Mammary epithelial cell (primary cell): ENCODE data around the gene RARB.

ENCODE experiments used
- CTCF ChIP-seq, 2 donors: IDR thresholded peaks in 1 of 2; conservative IDR thresholded peaks in 1 of 2; 2 replicates each; pipeline ENCODE4 v1.5.1; 2011 to 2012; ENCODE audit warnings: inconsistent platforms in 2 of 2, low read length in 2 of 2, mild to moderate bottlenecking in 2 of 2, control low read depth in 1 of 2, low read depth in 1 of 2; ENCODE audit not compliant: insufficient read depth in 1 of 2; ENCODE audit errors: extremely low read depth in 1 of 2
- EZH2 ChIP-seq: IDR thresholded peaks from 2 replicates; pipeline ENCODE4 v1.6.1; 2012; ENCODE audit warnings: low read length, inconsistent platforms, borderline replicate concordance

GRCh38 chr3:25465266-25465860 lies 37.3 kb downstream of the RARB start:
- no peak for TF ChIP-seq EZH2
- TF ChIP-seq CTCF (conservative IDR thresholded peaks at IDR 0.05 in 1 of 2, IDR thresholded peaks at IDR 0.05 in 1 of 2; ENCODE audit: extremely low read depth in 1 of 2, insufficient read depth in 1 of 2, low read depth in 1 of 2, low read length in 2 of 2), result no peak
